H7 (cell line): ENCODE results near the gene UMODL1. TPM values are rescaled to one million over a fixed set of nuclear protein-coding genes. Genes with fewer than 3 reads are reported as not detected.
A peak's percentile ranks its signal among the peaks of the same experiment; 100 is the strongest.

ENCODE experiments used
- DNase-seq: peaks from one replicate; pipeline ENCODE4 v3.0.0; 2012
- H3K27me3 ChIP-seq: 2 replicates; pipeline ENCODE4 v1.6.0; 2011; ENCODE audit warnings: mild to moderate bottlenecking, low read length; ENCODE audit not compliant: control insufficient read depth, insufficient read depth
- H3K36me3 ChIP-seq: replicated peaks from 2 replicates; pipeline ENCODE4 v1.5.1; 2011; ENCODE audit warnings: low read length; ENCODE audit not compliant: control insufficient read depth, insufficient read depth
- H3K4me3 ChIP-seq: 2 replicates; pipeline ENCODE4 v1.5.1; 2011; ENCODE audit warnings: low read depth, mild to moderate bottlenecking, control low read depth, low read length, moderate library complexity; ENCODE audit not compliant: insufficient read depth
- total RNA-seq: library from RNA; depleted of rRNA; stranded (reverse); fragments of >200 nt; shearing (Covaris generic); gene quantifications from 2 replicates; pipeline ENCODE4 v1.2.3, GENCODE V29; 2014; rRNA removed

UMODL1 gene
- total RNA-seq: 0.73 TPM in 1 of 2 replicates, not detected in the other

- Histone ChIP-seq H3K36me3 (no peaks in the 10 kb centered on the region), H3K4me3 (no peak within 1 kb of the TSS), H3K27me3 (no peaks in the 10 kb centered on the region)
- DNase-seq: no peak
Measured at GRCh38 chr21:42071146-42071737, at the start of gene UMODL1. TSS of gene UMODL1 (plus strand) at chr21:42071317. CDS start at chr21:42071317, 0 bp downstream.

GRCh38 chr21:42021371-42022090 is 49.6 kb upstream of the UMODL1 start:
- H3K27me3 ChIP-seq: no peaks in the 10 kb centered on the region
- peak; percentile 89 for DNase-seq
- no peaks in the 10 kb centered on the region for H3K36me3 ChIP-seq
- H3K4me3 ChIP-seq: no peak overlapping the region

- Histone ChIP-seq H3K27me3 (no peaks in the 10 kb centered on the region), H3K4me3 (no peak overlapping the region), H3K36me3 (no peaks in the 10 kb centered on the region)
- no peak for DNase-seq
Measured at GRCh38 chr21:42022091-42022430, 49.1 kb upstream of the UMODL1 start.

GRCh38 chr21:42022906-42023305 is 48.2 kb upstream of the UMODL1 start:
- H3K36me3 ChIP-seq: no peaks in the 10 kb centered on the region
- no peaks in the 10 kb centered on the region for H3K27me3 ChIP-seq
- no peak for DNase-seq
- H3K4me3 ChIP-seq: no peak overlapping the region

GRCh38 chr21:42025376-42026081 is 45.6 kb upstream of the UMODL1 start:
- H3K27me3 ChIP-seq: no peaks in the 10 kb centered on the region
- peak; percentile 18 for DNase-seq
- H3K36me3 ChIP-seq: no peaks in the 10 kb centered on the region
- H3K4me3 ChIP-seq: no peak overlapping the region

- Histone ChIP-seq H3K4me3 (no peak overlapping the region), H3K36me3 (no peaks in the 10 kb centered on the region)
- peak; percentile 37 for DNase-seq
Measured at GRCh38 chr21:42026082-42026435, 45.1 kb upstream of the UMODL1 start.

GRCh38 chr21:42027085-42027821 is 43.9 kb upstream of the UMODL1 start:
- no peak for DNase-seq
- H3K27me3 ChIP-seq: no peaks in the 10 kb centered on the region
- H3K36me3 ChIP-seq: no peaks in the 10 kb centered on the region
- H3K4me3 ChIP-seq: no peak overlapping the region

More at GRCh38 chr21:42026082-42026435, 45.1 kb upstream of the UMODL1 start:
- no peaks in the 10 kb centered on the region for H3K27me3 ChIP-seq

GRCh38 chr21:42027822-42028765 is 43.0 kb upstream of the UMODL1 start:
- no peaks in the 10 kb centered on the region for H3K27me3 ChIP-seq
- DNase-seq: no peak
- no peak overlapping the region for H3K4me3 ChIP-seq
- H3K36me3 ChIP-seq: no peaks in the 10 kb centered on the region

GRCh38 chr21:42028766-42029425 is 42.2 kb upstream of the UMODL1 start:
- Histone ChIP-seq H3K27me3 (no peaks in the 10 kb centered on the region), H3K36me3 (no peaks in the 10 kb centered on the region), H3K4me3 (no peak overlapping the region)
- DNase-seq: no peak

- no peaks in the 10 kb centered on the region for H3K27me3 ChIP-seq
- no peak overlapping the region for H3K4me3 ChIP-seq
- DNase-seq: no peak
- no peaks in the 10 kb centered on the region for H3K36me3 ChIP-seq
Measured at GRCh38 chr21:42030311-42030710, 40.8 kb upstream of the UMODL1 start.

- Histone ChIP-seq H3K4me3 (no peak overlapping the region), H3K36me3 (no peaks in the 10 kb centered on the region), H3K27me3 (no peaks in the 10 kb centered on the region)
- no peak for DNase-seq
Measured at GRCh38 chr21:42031241-42031640, 39.9 kb upstream of the UMODL1 start.

- H3K36me3 ChIP-seq: no peaks in the 10 kb centered on the region
- no peaks in the 10 kb centered on the region for H3K27me3 ChIP-seq
- no peak overlapping the region for H3K4me3 ChIP-seq
- DNase-seq: peak; percentile 30
Measured at GRCh38 chr21:42031816-42032215, 39.3 kb upstream of the UMODL1 start.

- DNase-seq: no peak
- no peaks in the 10 kb centered on the region for H3K36me3 ChIP-seq
- no peaks in the 10 kb centered on the region for H3K27me3 ChIP-seq
- no peak overlapping the region for H3K4me3 ChIP-seq
Measured at GRCh38 chr21:42032266-42032665, 38.9 kb upstream of the UMODL1 start.
